ENCODE results near the gene LDHAL6B. TPM values are rescaled to one million over a fixed set of nuclear protein-coding genes. Genes with fewer than 3 reads are reported as not detected.

LDHAL6B gene
- total RNA-seq, 3 donors from 2014 or later = not detected

GRCh38 chr15:59222906-59223550, 16.4 kb downstream of the LDHAL6B start:
- TF ChIP-seq, protein P1, sequence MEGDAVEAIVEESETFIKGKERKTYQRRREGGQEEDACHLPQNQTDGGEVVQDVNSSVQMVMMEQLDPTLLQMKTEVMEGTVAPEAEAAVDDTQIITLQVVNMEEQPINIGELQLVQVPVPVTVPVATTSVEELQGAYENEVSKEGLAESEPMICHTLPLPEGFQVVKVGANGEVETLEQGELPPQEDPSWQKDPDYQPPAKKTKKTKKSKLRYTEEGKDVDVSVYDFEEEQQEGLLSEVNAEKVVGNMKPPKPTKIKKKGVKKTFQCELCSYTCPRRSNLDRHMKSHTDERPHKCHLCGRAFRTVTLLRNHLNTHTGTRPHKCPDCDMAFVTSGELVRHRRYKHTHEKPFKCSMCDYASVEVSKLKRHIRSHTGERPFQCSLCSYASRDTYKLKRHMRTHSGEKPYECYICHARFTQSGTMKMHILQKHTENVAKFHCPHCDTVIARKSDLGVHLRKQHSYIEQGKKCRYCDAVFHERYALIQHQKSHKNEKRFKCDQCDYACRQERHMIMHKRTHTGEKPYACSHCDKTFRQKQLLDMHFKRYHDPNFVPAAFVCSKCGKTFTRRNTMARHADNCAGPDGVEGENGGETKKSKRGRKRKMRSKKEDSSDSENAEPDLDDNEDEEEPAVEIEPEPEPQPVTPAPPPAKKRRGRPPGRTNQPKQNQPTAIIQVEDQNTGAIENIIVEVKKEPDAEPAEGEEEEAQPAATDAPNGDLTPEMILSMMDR (IDR thresholded peaks at IDR 0.05) = no peak
- Histone ChIP-seq H3K4me3 (no peak overlapping the region), H3K9me3 (no peaks in the 10 kb centered on the region), H3K36me3 (ENCODE audit: low read depth) (no peaks in the 10 kb centered on the region), H3K4me1 (ENCODE audit: low read depth) (no peaks in the 10 kb centered on the region)
- no peak for ATAC-seq
- intact Hi-C loops (cut with DNase I, micrococcal nuclease) = no loop called here
- DNase-seq = no peak

DNA sequence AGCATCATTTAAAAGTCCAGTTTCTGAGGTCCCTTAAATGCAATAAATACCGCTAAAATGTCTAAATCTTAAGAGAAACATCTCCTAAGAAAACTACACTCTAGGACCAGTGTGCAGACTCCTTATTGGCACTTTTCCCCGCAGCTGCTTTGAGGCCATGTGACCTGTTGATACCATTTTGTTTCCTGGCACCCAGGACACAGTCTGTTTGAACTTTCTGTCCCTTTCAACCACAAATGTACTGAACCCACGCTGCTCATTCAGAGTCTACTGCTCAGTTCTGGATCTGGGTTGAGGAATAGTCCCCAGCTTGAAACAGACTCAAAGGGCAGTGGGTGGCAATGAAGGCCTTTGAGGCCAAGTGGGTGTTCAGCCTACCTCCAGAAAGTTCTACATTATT, 17.1 kb downstream of the LDHAL6B start:
- Histone ChIP-seq H3K9me3 (no peaks in the 10 kb centered on the region), H3K36me3 (ENCODE audit: low read depth) (no peaks in the 10 kb centered on the region), H3K4me3 (no peak overlapping the region), H3K4me1 (ENCODE audit: low read depth) (no peaks in the 10 kb centered on the region)
- intact Hi-C loops (cut with DNase I, micrococcal nuclease) = no loop called here
- DNase-seq (no peak), ATAC-seq (no peak)
- TF ChIP-seq, protein P1 (IDR thresholded peaks at IDR 0.05) = no peak

- Histone ChIP-seq H3K4me3 (no peak overlapping the region), H3K4me1 (ENCODE audit: low read depth) (no peaks in the 10 kb centered on the region), H3K9me3 (no peaks in the 10 kb centered on the region), H3K36me3 (ENCODE audit: low read depth) (no peaks in the 10 kb centered on the region)
- TF ChIP-seq, protein P1 (IDR thresholded peaks at IDR 0.05) = no peak
- ATAC-seq (peak; percentile 66), DNase-seq (peak in 2 of 3 donors; percentile 33 to 53)
- intact Hi-C loops (cut with DNase I, micrococcal nuclease) = no loop called here
Observed at GRCh38 chr15:59224474-59224873, 17.8 kb downstream of the LDHAL6B start.

- H3K9me3 ChIP-seq = no peaks in the 10 kb centered on the region
- no peaks in the 10 kb centered on the region for H3K4me1 ChIP-seq (ENCODE audit: low read depth)
- H3K4me3 ChIP-seq = no peak overlapping the region
- ATAC-seq = no peak
- intact Hi-C loops (cut with DNase I, micrococcal nuclease) = no loop called here
- no peak for DNase-seq
- TF ChIP-seq, protein P1 (IDR thresholded peaks at IDR 0.05) = no peak
- H3K36me3 ChIP-seq (ENCODE audit: low read depth) = no peaks in the 10 kb centered on the region
Observed at GRCh38 chr15:59227021-59227420, 20.4 kb downstream of the LDHAL6B start.

DNA sequence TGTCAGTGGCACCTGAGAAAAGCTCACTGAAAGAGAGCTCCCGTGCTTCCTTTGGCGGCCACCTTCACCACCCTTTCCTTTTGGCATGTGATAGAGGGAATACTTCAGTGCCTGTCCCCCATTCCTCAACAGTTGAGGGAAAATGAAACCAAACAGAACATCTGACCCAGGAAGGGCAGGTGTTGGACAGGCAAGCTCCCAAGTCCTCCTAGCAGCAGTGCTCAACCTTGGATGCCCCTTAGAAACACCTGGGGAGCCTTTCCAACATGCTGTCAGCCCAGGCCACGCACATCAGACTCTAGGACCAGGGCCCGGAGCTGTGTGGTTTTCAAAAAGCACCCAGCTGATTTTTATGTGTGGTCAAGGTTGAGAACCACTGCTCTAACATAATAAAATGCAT, 22.4 kb downstream of the LDHAL6B start:
- no peak for DNase-seq

More for the DNA sequence above, 22.4 kb downstream of the LDHAL6B start:
- TF ChIP-seq, protein P1 (IDR thresholded peaks at IDR 0.05) = no peak
- H3K9me3 ChIP-seq = no peaks in the 10 kb centered on the region
- no peak for ATAC-seq
- intact Hi-C loops (cut with DNase I, micrococcal nuclease) = no loop called here
- H3K36me3 ChIP-seq (ENCODE audit: low read depth) = no peaks in the 10 kb centered on the region
- no peak overlapping the region for H3K4me3 ChIP-seq
- H3K4me1 ChIP-seq (ENCODE audit: low read depth) = no peaks in the 10 kb centered on the region
